Astrocyte of the spinal cord (primary cell): ENCODE data around the gene UBXN6.

Source experiments
- DNase-seq: peaks from one replicate; pipeline ENCODE4 v3.0.0; 2011; ENCODE audit warnings: low read depth, low spot score
- H3K4me3 ChIP-seq: 2 replicates; pipeline ENCODE4 v1.5.1; 2011; ENCODE audit warnings: low read depth, mild to moderate bottlenecking, low read length, moderate library complexity
- in situ Hi-C: cut with HindIII; loops from 2 replicates; pipeline ENCODE4 v1.10.0; 2017; ENCODE audit warnings: low sequenced_read_pairs
- TF ChIP-seq, protein P1 (sequence below): IDR thresholded peaks from 2 replicates; pipeline ENCODE4 v1.5.1; 2012; ENCODE audit warnings: low read depth, mild to moderate bottlenecking, low read length, inconsistent platforms

UBXN6 gene

GRCh38 chr19:4441994-4442818 is 15.4 kb downstream of the UBXN6 start:
- no peak overlapping the region for H3K4me3 ChIP-seq
- in situ Hi-C loops, result no loop called here
- TF ChIP-seq, protein P1, sequence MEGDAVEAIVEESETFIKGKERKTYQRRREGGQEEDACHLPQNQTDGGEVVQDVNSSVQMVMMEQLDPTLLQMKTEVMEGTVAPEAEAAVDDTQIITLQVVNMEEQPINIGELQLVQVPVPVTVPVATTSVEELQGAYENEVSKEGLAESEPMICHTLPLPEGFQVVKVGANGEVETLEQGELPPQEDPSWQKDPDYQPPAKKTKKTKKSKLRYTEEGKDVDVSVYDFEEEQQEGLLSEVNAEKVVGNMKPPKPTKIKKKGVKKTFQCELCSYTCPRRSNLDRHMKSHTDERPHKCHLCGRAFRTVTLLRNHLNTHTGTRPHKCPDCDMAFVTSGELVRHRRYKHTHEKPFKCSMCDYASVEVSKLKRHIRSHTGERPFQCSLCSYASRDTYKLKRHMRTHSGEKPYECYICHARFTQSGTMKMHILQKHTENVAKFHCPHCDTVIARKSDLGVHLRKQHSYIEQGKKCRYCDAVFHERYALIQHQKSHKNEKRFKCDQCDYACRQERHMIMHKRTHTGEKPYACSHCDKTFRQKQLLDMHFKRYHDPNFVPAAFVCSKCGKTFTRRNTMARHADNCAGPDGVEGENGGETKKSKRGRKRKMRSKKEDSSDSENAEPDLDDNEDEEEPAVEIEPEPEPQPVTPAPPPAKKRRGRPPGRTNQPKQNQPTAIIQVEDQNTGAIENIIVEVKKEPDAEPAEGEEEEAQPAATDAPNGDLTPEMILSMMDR, result no peak
- DNase-seq, result no peak

DNA sequence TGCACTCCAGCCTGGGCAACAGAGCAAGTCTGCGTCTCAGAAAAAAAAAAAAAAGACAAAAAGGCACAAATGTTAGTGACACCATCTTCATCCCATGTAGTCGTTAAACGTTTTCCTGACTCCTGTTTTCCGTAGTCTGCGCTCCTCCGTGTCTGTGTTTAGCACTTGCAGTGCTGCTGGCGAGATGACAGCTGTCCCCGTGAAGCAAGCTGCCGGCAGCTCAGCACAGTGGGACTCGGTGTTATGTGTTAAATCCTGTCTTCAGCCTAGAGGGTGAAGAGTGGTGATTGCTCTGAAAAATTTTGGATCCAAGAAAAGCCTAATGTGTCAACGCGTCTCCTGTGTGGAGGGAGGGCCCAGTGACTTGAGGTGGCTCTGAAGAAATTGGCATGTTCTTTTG is 18.4 kb downstream of the UBXN6 start:
- TF ChIP-seq, protein P1, result no peak
- DNase-seq, result no peak
- H3K4me3 ChIP-seq, result no peak overlapping the region
- in situ Hi-C loops, result no loop called here

DNA sequence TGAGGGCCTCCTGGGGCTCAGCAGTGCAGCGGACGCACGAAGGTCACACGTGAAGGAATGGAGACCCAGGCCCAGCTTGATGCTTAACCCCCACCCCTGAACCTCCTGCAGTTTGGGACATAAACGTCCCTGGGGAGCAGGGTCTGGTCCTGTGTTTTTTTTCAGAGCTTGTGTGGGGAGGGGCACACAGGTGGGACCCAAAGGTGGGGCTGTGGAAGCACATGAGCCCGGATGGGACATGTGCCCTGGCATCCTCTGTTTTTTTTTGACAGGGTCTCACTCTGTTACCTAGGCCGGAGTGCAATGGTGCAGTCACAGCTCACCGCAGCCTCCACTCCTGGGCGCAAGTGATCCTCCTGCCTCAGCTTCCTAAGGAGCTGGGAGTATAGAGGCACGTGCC is 20.5 kb downstream of the UBXN6 start:
- TF ChIP-seq, protein P1, result no peak
- no peak for DNase-seq
- in situ Hi-C loops, result no loop called here
- H3K4me3 ChIP-seq, result no peak overlapping the region

GRCh38 chr19:4436231-4436630 is 21.4 kb downstream of the UBXN6 start:
- no peak for DNase-seq
- TF ChIP-seq, protein P1, result no peak
- no peak overlapping the region for H3K4me3 ChIP-seq
- in situ Hi-C loops, result no loop called here

- TF ChIP-seq, protein P1, result no peak
- no peak overlapping the region for H3K4me3 ChIP-seq
- DNase-seq, result no peak
- in situ Hi-C loops, result no loop called here
These were observed 23.2 kb downstream of the UBXN6 start for GRCh38 chr19:4434391-4434790.

GRCh38 chr19:4432918-4433506 is 24.6 kb downstream of the UBXN6 start:
- DNase-seq, result no peak
- TF ChIP-seq, protein P1, result no peak

More at GRCh38 chr19:4432918-4433506, 24.6 kb downstream of the UBXN6 start:
- in situ Hi-C loops, result no loop called here
- H3K4me3 ChIP-seq, result no peak overlapping the region
